Measurements from ENCODE around the gene SCLY. TPM values are rescaled to one million over a fixed set of nuclear protein-coding genes. Genes with fewer than 3 reads are reported as not detected.

SCLY gene
- total RNA-seq, 1 experiment from 2014 or later, result 68.4 TPM

DNA sequence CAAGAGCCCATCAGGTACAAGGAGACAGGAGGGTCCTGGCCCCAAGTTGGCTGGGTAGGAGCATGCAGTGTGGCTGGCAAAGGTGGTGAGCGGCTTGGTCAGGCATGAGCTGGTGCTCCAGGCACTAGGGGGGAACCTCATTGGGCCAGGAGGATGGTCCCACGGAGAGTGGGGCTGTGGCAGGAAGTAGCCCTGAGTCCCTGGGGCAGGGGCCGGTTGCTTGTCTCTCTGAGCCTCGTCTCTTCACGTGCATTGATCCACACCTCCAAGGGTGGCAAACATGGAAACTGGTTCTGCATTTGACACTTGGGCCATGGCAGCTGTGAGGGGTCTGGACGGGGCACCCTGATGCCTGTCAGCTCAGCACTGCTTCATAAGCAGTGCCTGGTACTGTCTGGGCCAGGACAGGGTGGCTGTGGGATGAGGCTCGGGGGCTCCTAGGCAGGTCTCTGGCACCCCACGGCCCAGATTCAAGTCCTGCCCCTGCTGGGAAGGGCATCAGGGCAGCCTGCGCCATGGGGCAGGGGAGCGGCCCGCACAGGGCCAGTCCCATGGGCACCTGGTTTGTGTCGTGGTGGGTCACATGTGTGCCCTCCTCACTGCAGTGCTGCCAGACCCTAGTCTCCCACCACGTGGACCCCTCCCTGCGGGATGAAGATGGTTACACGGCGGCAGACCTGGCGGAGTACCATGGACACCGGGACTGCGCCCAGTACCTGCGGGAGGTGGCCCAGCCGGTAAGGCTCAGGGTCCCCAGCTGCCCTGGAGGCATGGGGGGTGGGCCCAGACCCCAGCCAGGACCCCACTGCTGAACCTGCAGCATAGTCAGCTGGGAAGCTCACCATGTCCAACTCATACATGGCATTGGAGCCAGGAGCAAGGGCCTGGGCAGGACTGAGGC lies 55.7 kb downstream of the SCLY start:
- H3K9me3 Mint-ChIP-seq, result peaks cover 17% of the 10 kb centered on the region
- ChIA-PET POLR2A (no interaction called here), CTCF (interaction anchor here (1.3 kb wide), 1 partner anchor 23 kb away, joined by 3 read pairs; no protein-coding TSS in a partner anchor)
- DNase-seq (ENCODE audit: low spot score), result no peak
- no peak for TF ChIP-seq ZBTB43 (CRISPR knock-in tag; IDR thresholded peaks at IDR 0.05)
- no peak for TF ChIP-seq MLX (CRISPR knock-in tag; IDR thresholded peaks at IDR 0.05)
- no peak for TF ChIP-seq ZNF396 (CRISPR knock-in tag; IDR thresholded peaks at IDR 0.05; ENCODE audit: borderline replicate concordance)
- TF ChIP-seq ZNF671 (CRISPR knock-in tag; IDR thresholded peaks at IDR 0.05), result no peak
- no peak for TF ChIP-seq PRRX2 (CRISPR knock-in tag; IDR thresholded peaks at IDR 0.05)
- H3K27me3 Mint-ChIP-seq (ENCODE audit: low read depth), result no peaks in the 10 kb centered on the region
- no peaks in the 10 kb centered on the region for H3K4me1 Mint-ChIP-seq
- H3K4me3 Mint-ChIP-seq, result no peak overlapping the region
- no peak for ATAC-seq
- H3K36me3 Mint-ChIP-seq, result peaks cover 6% of the 10 kb centered on the region
- no peak overlapping the region for H3K27ac Mint-ChIP-seq

DNA sequence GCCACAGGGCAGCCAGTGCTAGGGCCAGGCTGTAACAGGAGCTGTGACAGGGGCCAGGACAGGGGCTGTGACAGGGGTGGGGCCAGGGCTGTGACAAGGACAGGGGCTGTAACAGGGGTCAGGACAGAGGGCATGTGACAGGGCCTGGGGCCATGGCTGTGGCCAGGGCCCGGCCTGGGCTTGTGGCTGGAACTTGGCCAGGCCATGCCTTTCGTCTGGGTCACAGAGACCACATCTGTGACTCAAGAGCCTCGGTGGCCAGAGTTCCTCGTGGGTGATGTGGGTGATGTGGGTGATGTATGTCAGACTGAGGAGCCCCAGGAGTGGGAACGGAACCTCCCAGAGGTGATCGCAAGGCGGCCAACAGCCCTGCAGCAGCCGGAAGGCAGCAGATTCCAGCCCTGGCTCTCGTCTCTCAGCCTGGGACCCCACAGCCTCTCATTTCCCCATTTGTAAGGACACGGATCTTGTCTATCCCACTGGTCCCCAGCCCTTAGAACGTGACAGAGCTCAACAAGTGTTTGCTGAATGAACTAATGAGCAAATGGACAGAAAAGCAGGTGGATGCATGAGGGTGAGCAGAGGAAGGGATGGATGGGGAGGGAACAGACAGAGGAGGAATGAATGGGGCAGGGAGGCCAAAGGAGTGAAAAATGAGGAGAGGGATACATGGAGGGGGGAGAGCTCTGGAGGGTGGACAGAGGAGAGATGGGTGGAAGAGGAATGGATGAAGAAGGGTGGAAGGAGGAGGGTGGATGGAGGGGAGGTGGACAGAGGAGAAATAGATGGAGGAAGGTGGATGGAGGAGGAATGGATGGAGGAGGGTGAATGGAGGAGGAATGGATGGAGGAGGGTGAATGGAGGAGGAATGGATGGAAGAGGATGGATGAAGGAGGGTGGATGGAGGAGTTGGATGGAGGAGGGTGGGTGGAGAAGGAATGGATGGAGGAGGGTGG lies 56.7 kb downstream of the SCLY start:
- H3K36me3 Mint-ChIP-seq, result peaks cover 6% of the 10 kb centered on the region
- POLR2A ChIA-PET, result no interaction called here
- H3K27ac Mint-ChIP-seq, result no peak overlapping the region
- peaks cover 10% of the 10 kb centered on the region for H3K9me3 Mint-ChIP-seq
- ATAC-seq (no peak), DNase-seq (ENCODE audit: low spot score) (no peak)
- H3K27me3 Mint-ChIP-seq (ENCODE audit: low read depth), result no peaks in the 10 kb centered on the region
- no peak for TF ChIP-seq SOX15 (CRISPR knock-in tag; IDR thresholded peaks at IDR 0.05)
- no peak for TF ChIP-seq TP53 (CRISPR knock-in tag; IDR thresholded peaks at IDR 0.05)
- TF ChIP-seq ATF6 (CRISPR knock-in tag; IDR thresholded peaks at IDR 0.05), result no peak
- TF ChIP-seq OVOL2 (CRISPR knock-in tag; IDR thresholded peaks at IDR 0.05; ENCODE audit: borderline replicate concordance), result no peak
- no peak for TF ChIP-seq RELA (CRISPR knock-in tag; IDR thresholded peaks at IDR 0.05; ENCODE audit: borderline replicate concordance)
- no peak for TF ChIP-seq HMGXB4 (CRISPR knock-in tag; IDR thresholded peaks at IDR 0.05)
- no peak for TF ChIP-seq SMAD4 (CRISPR knock-in tag; IDR thresholded peaks at IDR 0.05)
- TF ChIP-seq FOXJ3 (CRISPR knock-in tag; IDR thresholded peaks at IDR 0.05; ENCODE audit: borderline replicate concordance), result no peak
- H3K4me1 Mint-ChIP-seq, result no peaks in the 10 kb centered on the region
- H3K4me3 Mint-ChIP-seq, result no peak overlapping the region
- CTCF ChIA-PET, result interaction anchor here (1.3 kb wide), 1 partner anchor 22 kb away, joined by 3 read pairs; no protein-coding TSS in a partner anchor
